AML-193 (cell line): Measurements from ENCODE around the gene OR52R1.
"Not testable (repeated sequence)": the region's sequence is repeated elsewhere in the genome, so short reads cannot be mapped to it uniquely, and the experiment has no call there.

Experiments used
- DNase-seq, 2 experiments: peaks; one replicate each; lab custom pipeline; 2025; lab: John Stamatoyannopoulos, UW

Gene OR52R1

DNA sequence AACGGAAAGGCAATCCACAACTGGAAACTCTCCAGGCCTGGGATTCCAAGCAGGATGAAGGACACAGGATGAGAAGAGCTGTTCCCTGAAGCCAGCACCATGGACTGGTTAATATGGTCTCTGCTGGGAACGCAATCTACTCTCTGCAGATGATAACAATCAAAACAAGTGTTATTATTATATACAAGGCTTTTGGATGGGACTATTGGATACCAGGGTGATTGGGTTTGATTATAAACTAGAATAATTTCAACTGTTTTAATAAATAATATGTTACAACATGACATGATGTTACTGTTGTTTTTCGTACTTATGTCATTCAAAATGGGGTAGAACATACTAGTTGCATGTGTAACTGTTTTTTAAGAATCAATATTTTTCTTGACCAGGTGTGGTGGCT, at the start of gene OR52R1:
OR52R1 (minus strand) TSS at position 101 of the 400 bp plus-strand sequence; CDS start at position 101, 0 bp downstream.
- no peak for DNase-seq

DNA sequence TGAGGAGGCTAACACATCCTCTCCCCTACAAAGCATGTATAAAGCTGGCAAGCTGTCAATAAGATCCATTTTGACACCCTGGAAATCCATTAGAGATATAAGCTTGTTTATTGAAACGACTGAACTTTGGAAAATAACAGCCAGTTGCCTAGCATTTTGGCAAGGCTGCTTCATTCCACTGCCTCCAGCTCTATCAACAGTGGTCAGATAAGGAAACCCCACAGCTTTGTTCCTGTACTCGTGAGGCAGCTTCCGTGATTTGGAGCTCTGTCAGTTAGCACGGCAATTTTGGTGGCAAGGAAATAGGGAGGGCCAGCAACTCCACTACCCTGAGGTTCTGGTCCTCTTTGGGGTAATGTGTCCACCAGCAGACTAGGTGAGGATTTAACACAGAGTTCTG, 46.9 kb upstream of the OR52R1 start:
- no peak for DNase-seq

DNA sequence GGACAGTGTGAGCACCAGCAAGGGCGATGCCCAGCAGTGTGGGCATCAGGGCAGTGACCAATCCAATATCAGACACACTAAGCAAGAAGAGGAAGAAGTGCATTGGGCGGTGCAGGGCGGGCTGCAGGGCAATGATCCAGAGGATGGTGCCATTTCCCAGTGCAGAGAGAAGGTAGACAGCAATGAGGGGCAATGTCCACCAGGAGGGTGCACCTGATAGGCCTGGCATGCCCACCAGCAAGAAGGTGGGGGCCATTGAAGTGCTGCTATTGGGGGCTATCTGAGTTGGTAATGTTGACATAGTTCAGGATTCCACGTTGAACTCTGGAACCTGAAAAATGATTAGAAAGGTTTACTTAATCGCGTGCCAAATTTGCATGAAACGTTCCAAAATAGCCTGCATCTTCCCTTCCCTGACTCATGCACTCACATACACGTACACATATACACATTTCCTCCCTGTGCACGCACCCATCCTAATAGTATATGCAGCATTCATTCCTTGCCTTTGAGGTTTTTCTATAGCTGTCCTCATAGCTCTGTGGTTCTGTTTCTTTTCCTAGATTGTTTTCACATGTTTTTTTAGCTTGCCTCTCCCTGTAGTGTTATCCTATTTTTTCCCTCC, 44.8 kb upstream of the OR52R1 start, which contains the start of gene OR51S1:
OR51S1 (minus strand) TSS at position 301 of the 625 bp plus-strand sequence; CDS start at position 301, 0 bp downstream.
- no peak for DNase-seq

DNA sequence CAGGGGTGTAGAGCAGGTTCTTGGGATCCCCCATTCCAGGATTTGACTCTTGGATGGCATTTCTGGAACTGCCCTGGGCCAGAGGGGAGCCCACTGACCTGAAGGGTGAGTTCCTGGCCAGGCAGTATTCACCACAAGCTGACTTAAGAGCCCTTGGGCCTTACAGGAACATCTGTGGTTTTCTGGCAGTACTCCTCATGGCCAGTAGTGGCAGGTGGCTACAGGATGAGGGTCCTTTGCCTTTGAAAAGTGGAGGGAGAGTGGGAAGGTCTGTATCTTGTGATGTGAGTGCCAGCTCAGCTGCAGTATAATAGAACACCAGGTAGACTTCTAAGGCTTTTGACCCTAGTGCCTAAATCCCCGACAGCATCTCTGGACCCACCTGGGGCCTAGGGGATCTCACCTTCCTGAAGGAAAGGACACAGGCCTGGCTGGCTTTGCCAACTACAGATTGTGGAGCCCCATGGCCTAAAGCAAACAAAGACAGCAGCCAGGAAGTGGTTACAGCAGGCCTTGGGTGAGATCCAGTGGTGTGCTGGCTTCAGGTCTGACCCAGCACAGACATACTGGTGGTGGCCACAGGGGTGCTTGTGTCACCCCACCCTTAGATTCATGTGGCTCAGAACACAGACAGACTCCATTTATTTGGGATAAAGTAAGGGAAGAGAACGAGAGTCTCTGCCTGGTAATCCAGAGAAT, 35.8 kb upstream of the OR52R1 start:
- DNase-seq, result no peak

DNA sequence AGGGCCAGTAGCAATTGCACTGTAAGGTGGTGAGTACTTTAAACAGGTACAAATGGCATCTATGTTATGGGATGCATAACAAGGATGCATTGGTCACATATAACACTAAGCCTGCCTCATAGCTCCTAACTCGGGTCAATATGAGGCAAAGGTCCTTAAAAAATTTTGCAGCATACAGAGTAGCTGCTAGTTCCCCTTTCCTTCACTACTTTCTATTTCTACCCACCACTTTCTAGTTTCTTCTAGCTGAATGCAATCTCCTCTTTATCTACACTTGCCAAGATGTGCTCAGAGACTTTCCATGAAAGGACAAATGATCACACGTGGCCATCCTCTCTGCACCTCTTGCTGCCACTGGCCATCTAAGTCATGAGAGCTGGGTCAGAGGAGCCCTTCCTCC, 26.7 kb upstream of the OR52R1 start:
- no peak for DNase-seq

DNA sequence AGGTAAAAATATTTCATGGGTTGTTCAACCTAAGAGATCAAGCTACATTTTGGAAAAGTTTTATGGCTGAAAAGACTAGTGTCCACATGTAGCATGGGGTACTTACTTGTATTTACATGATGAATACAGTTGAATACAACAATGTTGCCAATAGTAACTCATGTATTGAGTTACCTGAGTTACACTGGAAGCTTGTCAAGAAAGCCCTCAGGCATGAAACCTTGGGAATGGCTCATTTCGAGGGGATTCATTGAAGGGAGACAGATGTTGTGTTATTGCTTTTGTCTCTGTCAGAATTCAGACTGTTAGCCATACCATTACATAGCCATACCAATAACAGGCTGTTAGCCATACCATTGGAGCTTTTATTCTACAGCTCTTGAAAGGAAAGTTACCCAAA, 26.2 kb upstream of the OR52R1 start:
- no peak for DNase-seq

DNA sequence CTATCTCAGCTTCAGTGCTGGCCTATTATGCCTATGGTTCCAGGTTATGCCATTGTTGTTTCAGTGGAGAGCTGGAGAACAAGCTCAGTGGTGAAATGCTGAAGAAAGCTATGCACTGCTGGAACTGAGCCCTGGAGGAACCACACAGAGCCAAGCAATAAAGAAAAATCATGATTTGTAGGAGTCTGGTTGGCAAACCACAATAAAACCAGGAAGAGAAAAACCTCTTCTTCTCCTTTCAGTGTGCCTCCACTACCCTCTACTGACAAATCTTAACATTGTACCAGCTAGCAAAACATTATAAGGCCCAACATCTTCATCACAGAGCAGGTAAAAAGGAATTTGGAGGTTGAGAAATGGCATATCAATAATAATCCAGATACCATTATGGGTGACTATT, 22.2 kb upstream of the OR52R1 start:
- no peak for DNase-seq

DNA sequence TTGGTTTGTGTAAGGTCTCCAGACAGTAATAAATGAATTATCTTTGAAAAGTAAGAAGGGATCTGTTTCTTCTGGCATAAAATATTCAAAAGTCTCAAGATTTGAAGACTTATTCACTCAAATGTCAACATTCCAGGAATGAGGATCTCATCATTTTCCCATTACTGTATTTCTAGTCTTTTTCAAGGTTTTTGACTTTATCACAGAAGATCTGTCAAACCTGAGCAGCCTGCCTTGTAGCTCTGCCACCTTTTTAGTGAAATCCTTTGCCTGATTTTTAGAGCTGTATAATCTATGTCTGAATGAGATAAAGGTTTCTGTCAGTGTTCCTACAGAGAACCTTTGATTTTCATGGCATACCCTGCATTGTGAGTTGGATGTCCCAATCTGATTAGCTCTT, 21.0 kb upstream of the OR52R1 start:
- no peak for DNase-seq

DNA sequence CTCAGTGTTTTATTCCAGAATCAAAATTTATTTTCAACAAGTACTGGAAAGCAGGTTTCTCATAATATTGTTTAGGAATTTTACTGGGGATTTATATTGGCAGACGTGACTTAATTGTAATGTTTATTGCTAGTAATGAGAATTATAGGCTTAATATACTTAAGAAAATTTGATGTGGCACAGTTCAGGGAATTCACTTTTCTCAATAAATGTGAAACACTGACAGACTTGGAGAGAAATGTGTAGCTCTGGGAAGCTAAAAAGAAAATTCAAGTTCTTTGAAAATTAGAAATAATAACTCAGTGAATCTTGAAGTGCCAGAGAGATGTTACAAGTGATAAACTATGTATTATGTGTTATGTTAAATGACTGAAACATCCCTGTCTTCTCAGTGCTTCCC, 16.8 kb upstream of the OR52R1 start, which contains the start of gene OR51F2:
OR51F2 (plus strand) TSS at position 301 of the 400 bp plus-strand sequence. CDS start 101 bp downstream, outside the sequence.
- DNase-seq, result no peak

DNA sequence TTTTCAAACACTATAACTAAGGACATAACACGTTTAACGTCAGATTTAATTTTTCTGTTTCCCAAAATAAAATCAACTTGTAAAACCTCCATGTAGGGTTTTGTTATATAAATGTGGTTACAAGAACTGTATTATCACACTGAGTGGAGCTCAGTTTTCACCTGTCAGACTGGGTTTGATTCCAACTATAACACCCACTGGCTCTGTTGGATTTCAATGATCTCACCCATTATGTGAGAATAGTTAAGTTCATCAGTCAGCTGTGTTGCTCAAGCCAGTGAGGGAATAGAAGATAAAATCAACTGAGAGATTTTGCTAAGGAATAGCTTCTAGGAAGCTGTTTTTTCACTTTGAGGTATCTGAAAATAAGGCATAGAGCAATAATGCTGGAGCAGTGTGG, 5.1 kb upstream of the OR52R1 start:
- DNase-seq, result no peak

DNA sequence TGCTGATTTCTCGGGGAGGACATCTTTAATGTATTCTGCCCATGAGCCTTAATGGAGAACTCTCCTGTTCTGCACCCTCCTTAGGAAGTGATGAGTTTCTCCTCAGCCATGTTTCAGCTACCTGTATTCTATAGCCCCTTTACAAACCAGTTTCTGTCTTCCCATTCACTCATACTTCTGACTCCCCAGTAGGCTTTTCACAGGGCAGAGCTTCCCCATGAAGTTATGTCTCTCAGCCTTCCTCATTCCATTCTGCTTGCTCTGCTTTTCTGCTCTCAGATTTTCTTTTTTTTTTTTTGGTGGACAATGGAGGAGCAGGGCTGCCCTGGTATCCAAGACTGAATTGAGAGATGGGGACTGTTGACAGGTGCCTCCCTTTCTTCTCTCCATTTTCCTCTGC, 4.3 kb upstream of the OR52R1 start:
- no peak for DNase-seq

DNA sequence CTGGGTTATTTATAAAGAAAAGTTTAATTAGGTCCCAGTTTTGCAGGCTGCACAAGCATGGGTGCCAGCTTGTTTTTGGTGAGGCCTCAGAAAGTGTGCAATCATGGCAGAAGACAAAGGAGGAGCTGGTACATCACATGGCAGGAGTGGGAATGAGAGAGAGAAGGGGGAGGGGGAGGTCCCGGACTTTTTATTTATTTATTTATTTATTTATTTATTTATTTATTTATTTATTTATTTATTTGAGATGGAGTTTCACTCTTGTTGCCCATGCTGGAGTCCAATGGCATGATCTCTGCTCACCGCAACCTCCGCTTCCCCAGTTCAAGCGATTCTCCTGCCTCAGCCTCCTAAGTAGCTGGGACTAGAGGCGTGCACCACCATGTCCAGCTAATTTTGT, 2.9 kb downstream of the OR52R1 start:
- DNase-seq, result not testable (repeated sequence)

DNA sequence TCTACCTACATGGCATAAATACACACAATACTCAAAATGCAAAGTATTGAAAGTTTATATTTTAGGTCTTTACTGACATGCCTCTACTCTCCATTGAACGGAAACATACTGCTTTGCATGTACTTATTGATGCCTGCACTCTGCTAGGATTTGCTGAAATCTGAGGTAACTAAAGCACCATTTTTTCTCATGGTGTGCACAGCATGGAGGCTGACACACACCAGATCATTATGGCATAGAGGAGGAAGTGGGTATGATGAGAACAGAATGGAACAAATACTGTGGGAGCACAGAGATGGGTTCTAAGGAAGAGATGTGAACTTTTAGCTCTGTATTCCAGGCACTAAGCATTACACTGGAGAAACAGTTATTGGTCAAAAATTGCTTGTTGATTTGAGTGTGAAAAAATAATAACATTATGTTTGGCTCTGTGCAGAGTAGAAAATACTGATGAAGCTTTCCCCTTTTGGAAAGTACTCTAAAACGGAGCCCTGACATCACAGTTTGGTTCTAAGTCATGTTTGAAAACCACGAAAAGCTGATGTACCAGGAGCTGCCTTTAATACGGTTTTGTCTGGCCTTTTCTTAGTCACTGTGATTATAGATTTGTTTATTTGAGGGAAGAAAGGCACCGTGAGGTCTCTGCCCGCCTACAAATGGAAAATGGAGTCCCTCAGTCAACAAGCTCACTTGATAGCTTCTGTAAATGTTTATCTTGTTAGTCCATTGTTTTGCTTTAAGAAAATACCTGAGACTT, 5.6 kb downstream of the OR52R1 start:
- DNase-seq, result no peak

DNA sequence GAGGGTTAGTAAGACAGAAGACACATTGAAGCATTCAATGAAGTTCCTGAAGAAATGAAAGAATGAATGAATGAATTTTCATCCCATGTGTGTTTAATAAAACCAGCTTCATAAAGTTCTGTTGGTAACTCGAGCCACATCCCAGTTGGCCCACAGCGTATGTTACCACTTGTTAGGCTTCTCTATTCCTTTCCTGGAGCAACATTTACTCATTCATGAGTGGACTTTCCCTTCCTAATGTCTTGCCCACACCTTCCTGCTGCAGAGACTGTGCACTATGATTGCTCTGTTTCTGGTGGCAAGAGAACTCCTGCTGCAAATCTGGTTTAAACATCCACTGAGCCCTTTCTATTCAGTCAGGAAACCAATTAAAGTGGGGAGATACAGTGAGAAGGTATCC, 7.0 kb downstream of the OR52R1 start:
- DNase-seq, result no peak

DNA sequence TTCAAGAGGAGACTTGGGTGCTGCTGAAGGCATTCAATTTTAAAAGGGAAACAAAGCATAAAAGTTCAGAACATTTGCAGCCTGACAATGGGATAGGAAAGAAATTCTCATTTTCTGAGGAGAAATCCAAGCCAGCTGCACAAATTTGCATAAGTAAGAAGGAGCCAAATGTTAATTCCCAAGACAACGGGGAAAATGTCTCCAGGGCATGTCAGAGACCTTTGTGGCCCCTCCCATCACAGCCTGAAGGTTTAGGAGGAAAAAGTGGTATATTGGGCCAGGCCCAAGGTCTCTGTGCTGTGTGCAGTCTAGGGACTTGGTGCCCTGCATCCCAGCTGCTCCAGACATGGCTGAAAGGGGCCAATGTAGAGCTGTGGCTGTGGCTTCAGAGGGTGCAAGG, 21.7 kb downstream of the OR52R1 start:
- DNase-seq, result no peak

DNA sequence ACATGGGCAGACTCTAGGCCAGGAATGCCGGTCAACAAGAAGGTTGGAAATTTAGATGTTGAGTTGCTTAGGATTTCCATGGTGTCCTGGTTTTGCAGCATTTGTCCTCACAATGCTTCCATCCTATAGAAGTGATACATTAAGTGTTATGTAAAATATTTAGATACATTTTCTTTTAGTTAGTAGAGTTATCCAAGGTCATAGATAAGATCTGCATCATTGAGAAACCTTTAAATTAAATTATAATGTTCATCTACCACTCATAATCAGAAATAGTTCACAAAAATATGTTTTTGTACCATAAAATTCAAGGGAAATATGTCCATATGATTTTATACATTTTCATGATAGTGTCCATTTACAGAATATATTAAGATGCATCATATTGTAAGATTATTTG, 34.3 kb downstream of the OR52R1 start, which contains the start of gene OR51F1:
OR51F1 (minus strand) TSS at position 101 of the 400 bp plus-strand sequence; CDS start at position 101, 0 bp downstream.
- no peak for DNase-seq

DNA sequence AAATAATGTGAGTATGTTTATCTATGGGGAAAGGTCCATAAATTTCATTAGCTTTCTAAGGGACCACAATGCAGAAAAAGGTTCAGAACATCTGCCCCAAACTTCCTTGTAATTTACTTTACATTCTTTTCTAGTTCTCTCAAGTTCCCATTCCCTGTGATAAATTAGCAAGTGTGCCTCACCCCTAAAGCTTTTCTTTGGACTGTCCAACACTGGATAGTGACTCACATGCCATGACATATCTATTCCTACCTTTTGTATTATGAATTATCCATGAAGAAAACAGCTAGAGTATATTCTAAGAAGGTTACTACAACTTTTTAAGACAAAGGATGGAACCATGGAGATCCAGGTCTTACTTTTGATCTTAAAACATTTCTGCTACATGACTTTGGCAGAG, 36.1 kb downstream of the OR52R1 start:
- DNase-seq, result no peak

DNA sequence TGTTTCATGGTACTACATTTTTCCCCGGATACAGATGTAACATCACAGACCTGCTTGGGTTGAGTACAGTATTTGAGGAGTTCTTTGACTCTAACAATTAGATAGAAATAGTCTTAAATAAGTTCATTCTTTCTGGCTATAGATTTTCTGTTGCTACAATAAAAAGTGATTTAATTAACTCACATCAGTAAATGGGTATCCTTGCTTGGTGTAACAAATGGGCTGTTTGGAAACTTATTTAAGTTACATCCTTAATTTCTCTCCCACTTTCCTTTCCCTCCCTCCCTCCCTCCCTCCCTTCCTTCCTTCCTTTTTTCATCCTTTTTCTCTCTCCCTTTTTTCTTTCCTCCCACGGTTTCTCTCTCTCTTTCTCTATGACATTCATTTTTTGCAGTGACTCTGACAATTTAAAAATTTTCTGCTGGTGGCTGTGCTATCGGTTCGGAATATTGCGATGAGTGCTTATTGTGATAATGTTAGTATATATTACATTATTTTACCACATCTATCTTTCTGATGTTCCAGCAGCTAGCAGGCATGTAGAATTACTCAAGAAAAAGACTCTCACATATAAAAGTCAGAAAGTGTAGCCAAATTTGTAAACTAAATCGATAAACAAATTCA, 37.6 kb downstream of the OR52R1 start:
- DNase-seq, result no peak

DNA sequence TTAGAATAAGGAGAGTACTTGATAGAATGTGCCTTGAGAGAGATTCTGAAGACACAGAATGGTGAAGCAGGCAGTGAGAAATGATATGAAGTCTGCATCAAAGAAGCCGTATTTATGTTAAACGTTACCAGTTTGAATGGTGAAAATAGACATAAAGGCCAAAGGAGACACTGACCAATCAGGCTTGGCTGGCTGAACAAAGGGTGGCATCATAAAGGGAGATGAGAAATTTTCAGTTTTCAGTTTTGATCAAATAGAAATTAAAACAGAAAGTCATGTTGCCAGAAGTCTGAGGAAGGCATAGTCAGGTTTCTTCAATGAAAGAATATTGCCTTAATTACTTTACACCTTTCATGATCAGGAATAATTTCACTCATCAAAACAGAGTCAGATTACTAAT, 41.1 kb downstream of the OR52R1 start:
- no peak for DNase-seq
